Upper lobe of left lung (tissue), 4 donors: ENCODE results near the gene ITSN1.

Experiments
- CTCF ChIP-seq, 6 experiments: fragments of 450-650 bp in 4 of 6; fragments of 200-600 bp in 2 of 6; sonication (generic) in 2 of 6; IDR thresholded peaks; one replicate each; pipeline ENCODE4 v1.5.1; 2016 to 2019; ENCODE audit warnings: antibody characterized with exemption in 6 of 6
- EP300 ChIP-seq, 4 donors: sonication (generic); formaldehyde crosslinking; IDR thresholded peaks; one replicate each; pipeline ENCODE4 v1.5.1; 2017; ENCODE audit warnings: antibody characterized with exemption in 4 of 4, control low read depth in 2 of 4

GRCh38 chr21:33855190-33855589, 212.9 kb downstream of the ITSN1 start:
- TF ChIP-seq CTCF (IDR thresholded peaks at IDR 0.05) (no peak), EP300 (IDR thresholded peaks at IDR 0.05) (no peak)
